ENCODE data around the gene THSD7B.

GRCh38 chr2:137655814-137656213, 890.5 kb downstream of the THSD7B start:
- no peak for TF ChIP-seq EZH2 (IDR thresholded peaks at IDR 0.05)
- no peak for TF ChIP-seq POLR2AphosphoS5 (IDR thresholded peaks at IDR 0.05; ENCODE audit: borderline replicate concordance, low read depth, low read length)
- TF ChIP-seq FOXP2 (optimal IDR thresholded peaks at IDR 0.05; ENCODE audit: control extremely low read depth, extremely low read length, insufficient read depth) = no peak
